Left forelimb (tissue), 1 donor: ENCODE data around the gene DNM2.
"Not testable (repeated sequence)": the region's sequence is repeated elsewhere in the genome, so short reads cannot be mapped to it uniquely, and the experiment has no call there.

Experiments used
- DNase-seq: peaks from one replicate; pipeline ENCODE4 v3.0.0-alpha.2; 2018; ENCODE audit warnings: low spot score

Gene DNM2

DNA sequence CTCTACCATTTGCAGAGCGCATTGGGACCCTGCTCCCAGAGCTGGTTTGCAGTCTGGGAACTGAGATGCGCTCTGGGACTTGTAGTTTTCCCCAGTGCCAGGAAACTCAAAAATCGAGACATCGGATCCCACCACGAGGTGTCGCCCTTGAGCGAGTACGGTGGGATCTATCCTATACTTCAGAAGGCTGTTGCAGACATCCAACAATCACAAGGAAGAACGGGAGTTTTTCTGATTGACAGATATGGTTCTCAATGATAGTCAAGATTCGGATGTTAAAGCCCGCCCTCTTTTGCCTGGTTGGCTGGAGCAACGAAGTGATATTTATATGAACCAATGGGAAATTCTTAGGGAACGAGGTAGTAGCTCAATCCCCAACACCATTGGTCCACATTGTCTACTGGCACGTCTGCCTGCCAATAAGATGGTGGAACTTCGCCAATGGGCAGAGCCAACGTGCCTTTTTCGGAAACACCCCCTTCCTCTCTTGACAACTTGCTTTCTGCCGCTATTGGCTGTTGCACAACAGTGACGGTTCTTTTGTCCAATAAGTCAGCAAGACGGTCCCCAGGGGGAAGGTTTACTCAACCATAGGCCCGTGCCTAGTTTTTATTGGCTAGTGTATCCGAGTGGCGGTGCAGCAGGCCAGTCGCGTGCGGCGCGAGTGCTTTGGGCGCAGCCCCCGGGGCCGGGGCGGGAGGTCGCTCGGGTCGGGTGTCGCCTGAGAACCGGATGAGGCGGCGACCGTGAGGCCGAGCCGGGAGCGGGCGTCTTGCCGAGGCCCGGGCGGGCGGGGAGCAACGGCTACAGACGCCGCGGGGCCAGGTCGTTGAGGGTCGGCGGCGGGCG is at the start of gene DNM2:
DNM2 (plus strand) TSS at position 724 of the 849 bp plus-strand sequence. CDS start 164 bp downstream, outside the sequence.
- DNase-seq: peak; percentile 98

DNA sequence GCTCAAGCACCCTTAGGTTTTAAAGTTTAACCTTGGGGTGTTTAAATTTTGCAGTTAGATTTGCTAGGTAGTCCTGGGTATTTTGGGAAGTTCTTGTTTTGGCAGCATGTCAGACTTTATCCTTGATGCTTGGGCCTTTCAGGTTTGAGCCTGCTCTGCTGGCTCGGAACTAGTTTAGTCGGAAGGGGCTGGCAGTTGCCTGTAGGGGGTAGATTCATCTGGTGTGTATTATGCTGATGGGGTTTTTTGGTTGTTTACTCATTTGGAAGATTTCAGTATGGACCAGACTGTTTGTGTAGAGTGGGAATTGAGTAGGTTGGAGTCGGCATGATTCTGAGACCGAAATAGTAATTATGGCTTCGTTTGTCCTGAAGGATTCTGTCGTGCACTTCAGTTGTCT is 48.6 kb upstream of the DNM2 start:
- no peak for DNase-seq

DNA sequence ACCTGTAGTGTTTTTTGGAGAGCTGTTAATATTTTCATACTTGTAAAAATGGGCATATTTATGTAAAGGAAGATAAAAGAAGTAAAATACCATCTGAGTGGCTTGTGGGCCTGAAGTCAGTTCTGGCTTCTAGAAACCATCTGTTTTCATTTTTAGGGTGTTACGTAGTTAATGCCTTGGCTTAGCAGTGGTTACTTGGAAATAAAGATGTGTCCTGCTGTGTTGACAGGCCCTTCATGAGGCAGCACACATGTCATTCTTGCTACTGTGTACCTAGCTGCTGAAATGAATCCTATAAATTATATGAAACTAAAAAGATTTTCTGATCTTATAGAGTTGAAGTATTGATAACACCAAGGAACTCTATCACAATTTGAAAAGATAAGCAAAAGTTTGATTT is 47.7 kb upstream of the DNM2 start:
- no peak for DNase-seq

DNA sequence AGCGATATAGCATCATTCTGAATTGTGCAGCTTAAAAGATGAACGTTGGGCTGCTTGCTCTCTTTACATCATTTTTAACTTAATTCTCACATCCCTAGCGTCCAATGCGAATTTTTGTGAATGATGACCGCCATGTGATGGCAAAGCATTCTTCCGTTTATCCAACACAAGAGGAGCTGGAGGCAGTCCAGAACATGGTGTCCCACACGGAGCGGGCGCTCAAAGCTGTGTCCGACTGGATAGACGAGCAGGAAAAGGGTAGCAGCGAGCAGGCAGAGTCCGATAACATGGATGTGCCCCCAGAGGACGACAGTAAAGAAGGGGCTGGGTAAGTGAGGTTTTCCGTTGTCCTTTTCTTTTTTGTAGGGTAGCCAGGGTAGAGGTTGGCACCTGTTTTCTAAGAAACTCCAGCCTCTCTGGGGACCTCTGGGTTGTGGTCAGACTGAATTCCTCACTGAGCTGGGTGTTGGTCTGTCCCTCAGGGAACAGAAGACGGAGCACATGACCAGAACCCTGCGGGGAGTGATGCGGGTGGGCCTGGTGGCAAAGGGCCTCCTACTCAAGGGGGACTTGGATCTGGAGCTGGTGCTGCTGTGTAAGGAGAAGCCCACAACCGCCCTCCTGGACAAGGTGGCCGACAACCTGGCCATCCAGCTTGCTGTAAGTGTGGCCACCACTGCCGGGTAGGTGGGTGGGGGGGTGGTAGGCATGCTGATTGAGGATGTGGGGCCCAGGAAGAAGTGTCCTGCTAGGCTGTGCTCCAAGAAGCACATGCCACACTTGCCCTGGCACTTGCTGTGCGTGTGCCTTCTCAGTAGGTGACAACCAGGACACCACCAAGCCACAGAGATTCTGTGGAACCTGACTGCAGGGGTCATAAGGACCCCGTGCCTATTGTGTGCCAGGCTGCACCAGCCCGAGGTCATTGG is 46.7 kb upstream of the DNM2 start:
- DNase-seq: no peak

DNA sequence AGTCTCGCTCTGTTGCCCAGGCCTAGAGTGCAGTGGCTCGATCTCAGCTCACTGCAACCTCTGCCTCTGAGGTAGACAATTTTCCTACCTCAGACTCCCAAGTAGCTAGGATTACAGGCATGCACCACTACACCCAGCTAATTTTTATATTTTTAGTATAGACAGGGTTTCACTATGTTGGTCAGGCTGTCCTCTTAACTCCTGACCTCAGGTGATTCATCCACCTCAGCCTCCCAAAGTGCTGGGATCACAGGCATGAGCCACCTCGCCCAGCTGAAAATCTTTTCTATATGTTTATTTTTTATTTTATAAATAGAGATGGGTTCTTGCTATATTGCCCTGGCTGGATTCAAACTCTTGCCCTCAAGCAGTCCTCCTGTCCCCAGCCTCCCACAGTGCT is 46.0 kb upstream of the DNM2 start:
- not testable (repeated sequence) for DNase-seq

DNA sequence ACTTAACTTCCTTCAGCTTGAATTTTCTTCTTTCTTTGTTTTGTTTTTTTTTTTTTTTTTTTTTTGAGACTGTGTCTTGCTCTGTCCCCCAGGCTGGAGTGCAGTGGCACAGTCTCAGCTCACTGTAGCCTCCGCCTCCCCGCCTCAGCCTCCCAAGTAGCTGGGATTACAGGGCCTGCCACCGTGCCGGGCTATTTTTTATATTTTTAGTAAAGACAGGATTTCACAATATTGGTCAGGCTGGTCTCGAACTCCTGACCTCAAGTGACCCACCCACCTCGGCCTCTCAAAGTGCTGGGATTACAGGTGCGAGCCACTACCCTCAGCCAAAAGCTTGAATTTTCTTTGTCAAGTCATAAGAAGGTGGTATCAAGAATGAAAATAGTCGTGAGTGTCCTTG is 42.7 kb upstream of the DNM2 start:
- DNase-seq: not testable (repeated sequence)

DNA sequence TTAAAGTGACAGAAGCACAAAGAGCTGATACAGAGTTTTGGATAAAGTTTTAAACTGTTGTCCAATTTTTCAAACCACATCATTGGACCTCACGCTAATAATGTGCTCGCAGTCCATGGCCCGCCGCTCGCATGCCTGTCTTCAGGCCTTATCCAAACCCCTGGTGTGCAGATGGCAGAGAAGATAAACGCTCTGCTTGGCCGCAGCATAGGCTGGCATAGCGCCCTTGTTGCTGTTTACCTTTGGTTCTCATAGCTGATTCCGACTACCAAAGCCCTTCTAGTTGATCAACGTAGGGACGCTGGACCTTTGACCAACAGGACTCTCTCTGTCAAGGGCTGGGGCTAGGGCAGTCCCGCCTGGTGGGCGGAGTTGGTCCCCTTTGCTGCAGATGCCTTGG is 40.1 kb upstream of the DNM2 start:
- DNase-seq: no peak

DNA sequence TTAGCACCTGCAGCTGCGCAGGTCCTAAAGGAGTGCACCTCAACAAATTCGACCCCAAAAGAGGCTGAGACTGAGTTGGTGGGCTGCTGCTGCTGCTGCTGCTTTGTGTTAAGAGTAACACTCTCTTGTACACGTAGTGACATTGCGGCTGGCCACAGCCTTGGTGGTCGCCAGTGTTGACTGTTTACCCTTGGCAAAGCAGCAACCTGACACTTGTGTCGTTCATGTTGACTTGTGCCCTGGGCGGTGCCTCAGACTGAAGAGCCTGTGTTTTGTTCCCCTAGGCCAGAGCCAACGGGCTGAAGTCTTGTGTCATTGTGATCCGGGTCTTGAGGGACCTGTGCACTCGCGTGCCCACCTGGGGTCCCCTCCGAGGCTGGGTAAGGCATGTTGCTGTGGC is 39.1 kb upstream of the DNM2 start:
- no peak for DNase-seq

DNA sequence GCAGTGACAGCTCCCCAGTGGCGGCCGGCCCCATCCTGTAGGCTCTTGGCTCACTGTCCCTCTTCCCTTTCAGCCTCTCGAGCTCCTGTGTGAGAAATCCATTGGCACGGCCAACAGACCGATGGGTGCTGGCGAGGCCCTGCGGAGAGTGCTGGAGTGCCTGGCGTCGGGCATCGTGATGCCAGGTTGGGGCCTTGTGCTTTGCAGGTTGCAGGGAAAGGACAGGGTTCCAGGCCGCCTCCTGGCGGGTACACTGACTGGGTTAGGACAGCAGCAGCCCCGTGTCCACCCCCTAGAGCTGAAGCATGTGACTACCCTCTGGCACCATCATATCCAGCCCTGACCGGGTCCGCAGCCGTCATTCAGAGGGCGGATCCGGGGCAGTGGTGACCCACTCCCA is 38.1 kb upstream of the DNM2 start:
- no peak for DNase-seq

DNA sequence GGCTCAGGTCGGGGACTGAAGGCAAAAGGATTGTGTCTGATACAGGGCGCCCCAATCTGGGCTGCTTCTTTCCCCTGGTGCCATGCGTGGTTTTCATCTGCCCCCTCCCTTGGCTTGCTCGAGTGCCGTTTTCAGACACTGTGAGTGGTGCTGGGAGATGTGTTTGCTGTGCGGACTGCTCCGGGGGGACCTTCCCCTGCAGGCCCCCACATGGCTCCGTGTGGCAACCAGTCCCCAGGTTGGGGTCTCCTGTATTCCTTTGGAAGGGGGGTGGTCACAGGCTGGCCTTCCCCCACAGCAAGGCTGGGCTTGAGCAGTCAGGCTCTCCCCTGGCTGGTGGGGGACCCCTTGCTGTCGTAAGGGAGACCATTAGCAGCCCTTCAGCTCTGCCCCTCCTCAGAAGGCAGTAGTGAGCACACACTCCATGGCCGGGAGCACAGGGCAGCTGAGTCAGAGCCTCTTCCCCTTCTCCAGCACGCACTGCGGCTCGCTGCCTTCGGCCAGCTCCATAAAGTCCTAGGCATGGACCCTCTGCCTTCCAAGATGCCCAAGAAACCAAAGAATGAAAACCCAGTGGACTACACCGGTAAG is 37.2 kb upstream of the DNM2 start:
- no peak for DNase-seq

DNA sequence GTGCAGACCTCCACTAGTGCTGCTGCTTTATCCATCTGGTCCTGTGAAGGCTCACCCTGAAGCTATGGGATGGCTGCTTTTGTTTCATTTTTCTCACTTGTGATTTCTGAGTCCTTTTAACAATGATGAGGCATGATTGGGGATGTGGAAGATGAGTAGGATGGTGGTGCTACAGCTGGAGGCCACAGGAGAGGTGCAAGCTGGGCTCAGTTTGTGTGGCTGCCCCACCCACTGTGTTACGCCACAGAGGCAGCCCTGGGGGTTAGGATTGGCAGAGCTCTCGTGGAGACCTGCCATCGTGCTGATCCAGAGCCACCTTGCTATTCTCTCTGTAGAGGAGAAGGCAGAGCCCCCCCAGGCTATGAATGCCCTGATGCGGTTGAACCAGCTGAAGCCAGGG is 36.2 kb upstream of the DNM2 start:
- DNase-seq: no peak

DNA sequence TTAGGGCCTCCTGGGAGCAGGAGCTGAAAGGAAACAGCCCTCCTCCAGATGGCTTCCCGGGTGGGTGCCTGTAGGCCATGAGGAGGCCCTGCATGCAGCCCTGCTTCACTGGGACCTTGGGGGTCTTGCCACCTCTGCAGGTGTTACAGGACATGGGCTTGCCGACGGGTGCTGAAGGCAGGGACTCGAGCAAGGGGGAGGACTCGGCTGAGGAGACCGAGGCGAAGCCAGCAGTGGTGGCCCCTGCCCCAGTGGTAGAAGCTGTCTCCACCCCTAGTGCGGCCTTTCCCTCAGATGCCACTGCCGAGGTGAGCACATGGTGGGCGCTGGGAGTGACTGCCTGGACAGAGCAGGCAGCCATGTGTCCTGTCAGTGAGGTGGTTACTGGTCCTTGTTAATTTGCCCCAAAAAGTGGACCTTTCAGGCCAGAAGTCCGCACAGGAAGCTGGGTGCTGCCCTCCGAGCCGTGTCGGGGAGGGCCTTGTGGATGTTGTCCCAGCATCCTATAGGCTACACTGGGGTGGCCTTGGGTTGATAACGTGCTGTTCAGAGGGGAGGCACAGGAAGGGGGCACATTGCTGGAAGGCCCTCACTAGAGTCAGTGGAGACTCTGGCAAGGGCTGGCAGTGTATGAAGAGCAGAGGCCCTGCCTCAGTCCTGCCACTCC is 35.3 kb upstream of the DNM2 start:
- DNase-seq: no peak

DNA sequence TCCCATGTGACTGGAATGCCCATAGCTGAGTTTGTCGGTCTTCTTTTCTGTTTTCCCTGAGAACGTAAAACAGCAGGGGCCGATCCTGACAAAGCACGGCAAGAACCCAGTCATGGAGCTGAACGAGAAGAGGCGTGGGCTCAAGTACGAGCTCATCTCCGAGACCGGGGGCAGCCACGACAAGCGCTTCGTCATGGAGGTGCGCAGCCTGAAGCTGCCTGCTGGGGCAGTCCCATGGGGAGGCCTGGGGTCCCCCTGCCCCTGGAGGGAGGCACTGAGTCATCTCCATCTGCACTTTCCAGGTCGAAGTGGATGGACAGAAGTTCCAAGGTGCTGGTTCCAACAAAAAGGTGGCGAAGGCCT is 34.8 kb upstream of the DNM2 start:
- DNase-seq: no peak

DNA sequence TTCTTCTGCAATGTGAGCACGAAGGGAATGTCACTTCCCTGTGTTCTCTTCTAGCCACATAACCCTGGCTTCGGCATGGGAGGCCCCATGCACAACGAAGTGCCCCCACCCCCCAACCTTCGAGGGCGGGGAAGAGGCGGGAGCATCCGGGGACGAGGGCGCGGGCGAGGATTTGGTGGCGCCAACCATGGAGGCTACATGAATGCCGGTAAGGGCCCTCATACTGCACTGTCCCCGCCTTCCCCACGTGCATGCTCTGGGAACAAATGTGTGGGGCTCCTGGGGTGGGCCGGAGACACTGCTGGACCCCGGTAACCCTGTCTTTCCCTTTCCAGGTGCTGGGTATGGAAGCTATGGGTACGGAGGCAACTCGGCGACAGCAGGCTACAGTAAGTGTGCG is 34.3 kb upstream of the DNM2 start:
- DNase-seq: no peak

DNA sequence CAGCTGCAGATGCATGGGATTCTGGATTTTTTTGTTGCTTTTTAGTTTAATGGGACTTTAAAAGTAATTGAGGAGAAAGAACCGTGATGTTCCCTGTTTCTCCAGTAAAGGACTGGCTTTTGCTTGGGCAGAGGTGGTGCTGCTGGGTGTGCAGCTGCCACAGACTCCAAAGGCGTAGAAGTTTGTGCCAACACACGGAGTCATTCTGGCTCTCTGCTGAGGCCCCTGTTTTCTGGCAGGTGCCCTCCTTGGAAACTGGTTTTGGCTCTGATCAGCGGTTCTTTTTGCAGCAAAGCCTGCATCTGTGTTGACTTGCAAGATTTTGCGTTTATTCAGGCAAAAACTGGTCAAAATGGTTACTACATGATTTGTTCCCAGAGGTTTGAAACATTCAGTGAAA is 32.7 kb upstream of the DNM2 start:
- no peak for DNase-seq

DNA sequence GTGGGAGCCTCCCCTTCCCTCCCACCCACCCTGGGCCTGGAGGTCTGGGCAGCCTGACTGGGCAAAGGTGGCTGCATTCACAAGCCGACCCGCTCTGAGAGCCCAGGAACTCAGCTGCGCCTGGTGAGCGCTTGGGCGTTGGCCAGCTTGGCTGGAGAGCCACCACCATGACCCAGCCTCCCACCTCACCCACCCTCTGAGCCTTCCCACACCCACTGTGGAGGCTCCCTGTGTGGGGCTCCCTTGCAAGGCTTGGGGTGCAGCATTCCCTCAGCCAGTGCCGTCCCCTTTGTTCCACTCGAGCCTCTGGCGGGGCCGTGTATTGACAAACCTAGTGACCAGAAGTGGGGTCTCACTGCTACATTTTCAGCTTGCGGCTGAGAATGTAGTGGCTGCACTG is 31.7 kb upstream of the DNM2 start:
- DNase-seq: no peak

DNA sequence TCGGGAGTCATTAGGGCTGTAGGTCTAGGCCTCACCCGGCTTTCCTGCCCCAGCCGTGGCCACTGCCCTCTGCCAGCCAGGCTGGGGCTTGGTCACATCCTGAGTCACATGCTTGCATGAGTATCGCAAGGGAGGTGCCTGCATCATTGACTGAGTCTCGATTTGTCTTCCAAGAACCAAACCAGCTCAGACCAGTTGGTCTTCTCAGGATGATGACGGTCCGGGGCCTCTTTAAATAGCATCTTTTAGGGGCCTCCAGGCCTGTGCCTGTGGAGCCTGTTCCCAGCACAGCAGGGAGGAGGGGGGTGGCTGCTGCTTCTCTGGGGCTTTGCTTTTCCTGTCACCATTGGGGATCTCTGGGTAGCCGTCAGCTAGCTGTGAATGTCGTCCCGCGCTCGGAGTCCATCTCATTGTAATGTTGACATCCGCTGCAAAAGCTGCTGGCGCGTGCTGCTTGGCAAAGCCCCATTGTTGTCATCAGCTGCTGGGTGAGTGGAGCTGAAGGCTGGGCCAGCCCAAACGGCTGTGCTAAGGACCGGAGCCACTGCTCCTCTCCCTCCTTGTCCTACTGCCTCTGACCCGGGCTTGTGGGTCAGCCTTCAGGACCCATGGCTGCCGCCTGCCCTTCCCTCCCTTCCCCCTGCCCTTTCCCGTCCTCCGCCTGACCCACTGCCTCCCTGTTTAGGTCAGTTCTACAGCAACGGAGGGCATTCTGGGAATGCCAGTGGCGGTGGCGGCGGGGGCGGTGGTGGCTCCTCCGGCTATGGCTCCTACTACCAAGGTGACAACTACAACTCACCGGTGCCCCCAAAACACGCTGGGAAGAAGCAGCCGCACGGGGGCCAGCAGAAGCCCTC is 31.0 kb upstream of the DNM2 start:
- no peak for DNase-seq

DNA sequence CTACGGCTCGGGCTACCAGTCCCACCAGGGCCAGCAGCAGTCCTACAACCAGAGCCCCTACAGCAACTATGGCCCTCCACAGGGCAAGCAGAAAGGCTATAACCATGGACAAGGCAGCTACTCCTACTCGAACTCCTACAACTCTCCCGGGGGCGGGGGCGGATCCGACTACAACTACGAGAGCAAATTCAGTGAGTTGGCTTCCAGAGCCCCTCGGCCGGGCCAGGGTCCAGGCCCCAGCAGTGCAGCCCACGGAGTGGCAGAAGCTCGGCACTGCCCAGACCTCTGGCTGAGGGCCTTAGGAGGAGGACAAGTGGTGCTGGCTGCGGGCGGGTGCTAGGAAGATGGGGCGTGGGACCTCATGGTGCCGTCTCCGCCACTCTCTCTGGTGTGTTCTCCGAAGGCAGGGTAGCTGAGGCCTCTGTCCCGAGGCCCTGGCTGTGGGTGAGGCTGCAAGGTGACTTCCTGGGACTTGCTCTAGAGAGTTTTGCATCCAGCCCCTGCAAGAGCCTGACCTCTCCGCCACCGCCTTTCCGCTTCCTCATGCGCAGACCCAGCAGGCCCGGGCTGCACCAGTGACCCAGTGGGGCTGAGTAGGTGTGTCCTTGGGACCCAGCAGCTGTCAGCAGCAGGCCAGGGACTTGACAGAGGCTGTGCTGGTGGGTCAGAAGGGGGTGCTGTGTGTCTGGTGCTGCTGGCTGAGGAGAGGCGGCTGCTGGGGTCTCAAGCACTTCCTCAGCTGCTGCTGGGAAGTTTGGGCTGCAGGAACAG is 30.2 kb upstream of the DNM2 start:
- DNase-seq: no peak

DNA sequence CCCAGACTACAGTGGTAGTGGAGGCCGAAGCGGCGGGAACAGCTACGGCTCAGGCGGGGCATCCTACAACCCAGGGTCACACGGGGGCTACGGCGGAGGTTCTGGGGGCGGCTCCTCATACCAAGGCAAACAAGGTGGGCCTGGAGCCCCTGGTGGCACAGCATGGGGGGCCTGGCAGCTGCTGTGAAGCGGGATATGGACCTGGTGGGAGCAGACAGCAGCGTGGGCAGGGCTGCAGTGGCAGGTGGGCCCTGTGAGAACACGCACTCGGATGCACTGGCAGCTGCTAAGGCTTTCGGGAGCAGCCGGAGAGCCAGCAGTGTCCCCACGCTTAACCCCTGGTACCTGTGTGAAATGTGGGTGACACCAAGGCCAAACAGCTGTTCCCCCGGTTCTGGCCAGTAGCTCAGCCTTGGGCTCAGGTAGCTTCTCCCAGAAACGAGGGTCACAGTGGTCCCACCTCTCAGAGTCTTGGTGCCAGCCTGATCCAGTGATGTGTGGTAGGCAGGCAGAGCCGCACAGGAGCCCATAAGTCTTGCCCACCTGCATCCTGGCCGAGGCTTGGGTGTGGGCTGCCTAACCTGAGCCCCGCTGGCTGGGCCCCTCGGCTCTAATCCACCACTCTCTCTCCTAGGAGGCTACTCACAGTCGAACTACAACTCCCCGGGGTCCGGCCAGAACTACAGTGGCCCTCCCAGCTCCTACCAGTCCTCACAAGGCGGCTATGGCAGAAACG is 29.2 kb upstream of the DNM2 start:
- DNase-seq: no peak

DNA sequence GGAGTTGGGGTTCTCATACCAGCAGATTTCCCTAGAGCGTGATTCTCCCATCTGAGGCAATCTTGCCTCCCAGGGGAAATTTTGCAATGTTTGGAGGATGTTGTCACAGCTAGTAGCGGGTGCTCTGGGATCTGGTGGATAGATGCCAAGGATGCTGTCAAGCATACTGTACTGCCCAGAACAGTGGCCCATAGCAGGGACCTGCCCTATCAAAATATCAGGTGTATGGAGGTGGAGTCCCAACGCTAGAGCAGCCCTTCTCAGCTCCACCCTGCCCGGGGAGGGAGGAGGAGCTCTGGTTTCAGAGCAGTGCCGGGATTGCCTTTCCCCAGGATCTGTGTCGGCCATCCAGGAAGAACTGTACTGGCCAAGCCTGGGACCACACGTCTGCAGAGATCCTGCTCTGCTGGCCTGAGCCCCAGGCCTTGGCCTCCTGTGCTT is 27.5 kb upstream of the DNM2 start:
- no peak for DNase-seq
